Glomerular endothelial cell (primary cell): ENCODE data around the gene MAX. TPM values are rescaled to one million over a fixed set of nuclear protein-coding genes. Genes with fewer than 3 reads are reported as not detected.
A peak's percentile ranks its signal among the peaks of the same experiment; 100 is the strongest.

Source experiments
- DNase-seq: peaks from one replicate; pipeline ENCODE4 v3.0.0-alpha.2; 2011; ENCODE audit warnings: low read depth, low spot score; ENCODE audit errors: extremely low read depth
- total RNA-seq: library from RNA; depleted of rRNA; stranded (reverse); fragments of >200 nt; gene quantifications from 2 replicates; pipeline ENCODE4 v1.2.3, GENCODE V29; 2015

MAX gene
- total RNA-seq, 1 donor from 2014 or later, result 64.3 TPM

GRCh38 chr14:65074449-65075150, 27.7 kb downstream of the MAX start:
- peak; percentile 22 for DNase-seq

DNA sequence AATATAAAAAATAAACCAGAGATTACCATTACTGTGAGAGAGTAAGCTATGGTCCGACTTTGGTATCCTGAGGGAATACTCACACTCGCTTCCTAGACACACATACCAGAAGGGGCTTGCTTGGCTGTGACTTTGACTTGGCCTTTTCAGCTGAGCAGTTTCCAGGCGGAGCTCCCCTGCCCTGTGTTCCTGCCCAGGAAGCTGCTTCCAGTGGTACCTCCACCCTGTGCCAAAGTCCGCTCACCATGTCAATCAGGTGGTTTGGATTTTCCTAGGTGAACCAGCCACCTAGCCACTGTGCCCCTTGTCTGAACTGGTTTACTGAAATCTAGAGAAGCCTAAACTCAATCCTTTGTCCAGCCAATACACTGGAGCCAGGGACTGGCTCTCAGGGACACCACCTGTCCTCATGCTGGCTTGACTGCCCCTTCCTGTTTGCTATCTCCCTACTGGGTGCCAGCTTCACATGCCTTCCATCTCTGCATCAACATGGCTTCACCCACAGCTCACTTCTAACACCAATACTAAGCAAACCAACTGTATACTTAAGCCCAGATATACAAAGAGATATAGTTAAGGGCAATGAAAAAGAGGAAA, 28.6 kb downstream of the MAX start:
- no peak for DNase-seq

GRCh38 chr14:65072937-65073336, 29.4 kb downstream of the MAX start:
- no peak for DNase-seq

DNA sequence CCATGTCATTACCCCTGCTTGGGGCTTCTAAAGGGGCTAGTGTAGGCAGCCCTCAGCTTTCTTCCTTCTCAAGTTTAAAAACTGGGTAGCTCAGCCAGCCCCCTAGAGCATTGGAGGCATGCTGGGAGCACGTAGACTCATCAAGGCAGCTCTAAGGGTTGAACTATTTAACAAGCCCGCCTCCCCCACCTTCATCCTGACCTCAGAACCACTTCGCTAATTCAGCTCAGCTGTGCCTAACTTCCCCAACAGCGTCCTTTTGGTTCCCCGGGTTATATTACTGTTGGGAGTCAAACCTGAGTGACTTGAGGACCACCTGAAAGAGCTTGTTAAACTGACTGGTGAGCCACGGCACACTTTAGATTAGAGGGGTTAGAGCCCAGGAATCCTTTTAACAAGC, 30.1 kb downstream of the MAX start:
- DNase-seq, result no peak

- no peak for DNase-seq
Measured at GRCh38 chr14:65071544-65071943, 30.8 kb downstream of the MAX start.

GRCh38 chr14:65070471-65070976, 31.8 kb downstream of the MAX start:
- DNase-seq, result no peak

DNA sequence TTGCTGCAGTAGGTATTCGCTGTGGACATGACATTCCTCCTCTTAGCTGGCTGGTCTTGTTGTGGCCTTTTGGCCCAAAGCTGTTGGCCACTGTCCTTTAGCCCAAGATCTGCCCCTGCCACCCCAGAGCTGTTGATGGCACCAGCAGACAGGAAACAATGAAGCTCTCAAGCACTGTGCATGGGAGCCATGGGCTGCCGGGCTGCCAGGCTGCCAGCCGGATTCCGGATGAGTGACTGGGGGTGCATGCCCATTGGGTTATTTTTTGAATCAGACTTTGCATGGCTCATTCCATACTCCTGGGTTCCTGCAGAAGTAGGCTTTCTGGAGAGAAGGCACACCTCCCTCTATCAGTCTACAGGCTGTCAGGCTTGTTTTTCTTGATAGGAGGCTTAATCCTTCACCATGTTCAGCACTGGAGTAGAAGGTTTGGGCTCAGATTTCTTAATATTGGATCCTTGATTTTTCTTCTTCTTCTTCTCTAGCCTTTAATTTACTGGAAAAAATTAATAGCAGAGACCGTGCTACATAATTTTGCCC, 32.4 kb downstream of the MAX start:
- DNase-seq, result no peak

DNA sequence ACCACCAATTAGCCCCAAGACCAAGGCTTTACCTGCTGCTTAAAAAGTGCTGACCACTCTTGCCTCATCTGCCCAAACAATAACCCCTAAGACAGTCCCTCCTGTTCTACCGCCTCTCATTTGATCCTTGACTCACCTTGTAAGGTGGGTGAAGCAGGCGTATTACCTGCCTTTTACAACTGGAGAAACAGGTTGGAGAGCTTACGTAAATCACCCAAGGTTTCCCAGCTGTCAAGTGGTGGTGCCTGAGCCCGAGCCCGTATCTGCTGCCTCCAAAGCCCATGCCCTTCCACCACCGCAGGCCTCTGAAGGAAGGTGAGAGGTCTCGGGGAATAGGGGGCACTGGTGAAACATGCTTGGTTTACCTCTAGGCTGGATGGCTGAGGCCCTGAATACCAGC, 36.6 kb downstream of the MAX start:
- DNase-seq, result no peak

GRCh38 chr14:65062096-65063075, 39.9 kb downstream of the MAX start:
- DNase-seq, result no peak

DNA sequence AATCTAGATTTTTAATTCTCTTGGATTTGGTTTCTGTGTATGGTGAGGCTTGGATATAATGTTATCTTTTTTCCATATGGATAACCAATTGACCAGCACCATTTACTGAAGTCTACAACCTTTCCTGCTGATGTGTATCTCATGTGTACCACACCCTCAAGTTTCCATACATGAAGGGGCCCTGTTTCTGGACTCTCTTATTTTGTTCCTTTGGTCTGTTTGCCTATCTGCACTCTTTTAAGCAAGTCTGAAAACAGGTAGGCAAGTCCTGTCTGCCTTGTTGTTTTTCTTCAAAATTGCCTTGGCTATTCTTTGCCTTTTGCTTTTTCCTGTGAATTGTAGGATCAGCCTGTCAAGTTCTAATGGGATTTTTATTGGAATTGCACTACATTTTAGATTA, 44.6 kb downstream of the MAX start:
- no peak for DNase-seq

GRCh38 chr14:65054471-65055085, 47.7 kb downstream of the MAX start:
- DNase-seq, result no peak

- no peak for DNase-seq
Measured at GRCh38 chr14:65053466-65053865, 48.9 kb downstream of the MAX start.

DNA sequence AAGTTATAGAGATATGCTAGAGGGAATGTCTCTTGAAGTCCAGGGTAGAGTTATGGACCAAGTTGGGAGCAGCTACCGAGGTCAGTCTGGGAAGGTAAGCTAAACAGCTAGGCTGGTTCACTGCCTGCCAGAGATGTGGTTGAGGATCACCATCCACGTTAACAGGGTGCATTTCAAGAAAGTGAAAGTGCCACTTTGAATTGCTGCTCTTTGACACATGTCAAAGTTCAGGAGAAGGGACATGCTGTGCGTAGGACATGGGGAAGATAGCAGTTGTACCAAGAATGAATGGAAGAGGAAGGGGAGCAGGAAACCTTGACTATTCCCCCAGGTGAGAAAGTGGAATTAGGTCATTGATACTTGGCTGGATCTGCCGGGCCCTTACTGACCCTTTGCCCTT, 49.5 kb downstream of the MAX start:
- DNase-seq, result no peak

- no peak for DNase-seq
Measured at GRCh38 chr14:65045709-65046108, 56.6 kb downstream of the MAX start.

DNA sequence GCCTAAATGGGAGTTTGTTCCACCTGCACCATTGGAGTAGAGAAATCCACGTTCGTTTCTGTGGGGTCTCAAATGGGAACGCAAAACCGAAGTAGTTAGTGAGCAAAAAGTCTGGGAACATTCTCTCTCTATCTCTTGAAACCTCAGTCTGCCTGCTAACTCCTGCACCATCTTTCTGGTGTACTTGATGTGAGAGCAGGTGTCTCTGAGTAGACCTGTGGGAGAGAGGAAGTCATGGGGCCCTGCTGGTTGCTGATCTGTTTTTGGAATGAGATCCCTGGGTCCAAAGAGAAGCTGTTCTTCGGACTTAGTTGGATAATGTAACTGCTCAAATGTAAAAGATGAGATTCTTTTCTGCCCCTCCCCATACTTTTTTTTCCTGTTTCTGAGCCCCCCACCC, 57.3 kb downstream of the MAX start:
- no peak for DNase-seq

DNA sequence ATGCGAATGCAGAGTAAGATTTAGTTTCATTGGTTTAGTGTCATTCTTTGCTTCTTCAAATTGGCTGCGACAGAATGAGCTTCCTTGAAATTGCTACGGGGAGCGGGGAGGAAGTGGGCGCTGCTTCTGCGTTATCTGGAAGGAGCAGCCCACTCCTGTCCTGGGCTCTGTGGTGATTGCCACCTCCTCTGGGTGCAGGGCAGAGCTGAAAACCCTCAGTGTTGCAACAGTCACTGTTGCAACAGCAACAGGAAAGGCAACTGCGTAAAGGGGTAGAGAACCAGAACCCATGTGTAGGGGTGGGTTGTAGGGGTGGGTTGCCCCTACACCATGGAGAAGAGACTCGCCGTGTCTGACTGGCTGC, 57.7 kb downstream of the MAX start:
- DNase-seq, result no peak

- DNase-seq, result no peak
Measured at GRCh38 chr14:65043893-65044595, 58.3 kb downstream of the MAX start.

DNA sequence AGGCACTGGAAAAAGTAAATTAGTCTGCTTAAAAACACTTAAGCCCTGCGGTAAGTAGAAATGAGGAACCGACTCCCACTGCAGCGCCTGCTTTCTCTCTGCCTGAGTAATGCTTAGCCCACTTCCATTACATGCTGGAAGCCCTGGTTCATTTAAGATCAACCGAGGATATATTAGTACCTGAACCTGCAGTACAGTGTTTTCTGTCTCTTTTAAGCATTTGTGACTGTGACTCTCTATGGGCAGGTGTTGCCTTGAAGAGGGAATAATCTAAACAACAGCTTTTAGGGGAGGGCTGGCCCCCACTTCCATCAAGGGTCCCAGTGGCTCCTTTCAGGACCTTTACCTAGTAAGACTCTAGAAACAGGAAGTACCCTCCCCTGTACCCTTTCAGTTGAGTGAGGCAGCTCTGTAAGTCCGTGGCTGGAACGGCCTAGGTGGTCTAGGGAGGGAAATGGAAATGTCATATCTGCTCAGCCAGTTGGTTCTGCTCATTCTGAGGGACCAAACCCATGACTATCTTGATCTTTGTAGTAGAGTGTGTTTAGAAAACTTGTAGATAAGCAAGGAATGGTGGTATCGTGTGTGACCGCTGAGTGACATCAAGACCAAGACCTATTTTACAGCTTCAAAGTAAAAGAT, 59.5 kb downstream of the MAX start:
- no peak for DNase-seq

GRCh38 chr14:65042296-65042695, 60.0 kb downstream of the MAX start:
- DNase-seq, result no peak
